Fibroblast of skin of left biceps (primary cell): Measurements from ENCODE around the gene RB1.

ENCODE experiments used
- DNase-seq, 2 experiments: peaks; one replicate each; pipeline ENCODE4 v3.0.0-alpha.2; 2013; ENCODE audit warnings: low read depth in 2 of 2

The RB1 gene

GRCh38 chr13:48303359-48304142 lies at the start of gene RB1:
RB1 (plus strand) TSS chr13:48303751; CDS start chr13:48303913, 162 bp downstream.
- peak; percentile 72 to 75 for DNase-seq

- no peak for DNase-seq
Observed at GRCh38 chr13:48253849-48254248, 49.7 kb upstream of the RB1 start.

GRCh38 chr13:48255090-48255489 lies 48.5 kb upstream of the RB1 start:
- DNase-seq = no peak

- DNase-seq = no peak
Observed at GRCh38 chr13:48255954-48256353, 47.6 kb upstream of the RB1 start.

GRCh38 chr13:48258002-48258401 lies 45.5 kb upstream of the RB1 start:
- no peak for DNase-seq

- DNase-seq = no peak
Observed at GRCh38 chr13:48258430-48258829, 45.1 kb upstream of the RB1 start.

- no peak for DNase-seq
Observed at GRCh38 chr13:48260970-48261369, 42.6 kb upstream of the RB1 start.

- DNase-seq = no peak
Observed at GRCh38 chr13:48263196-48263595, 40.4 kb upstream of the RB1 start.

- no peak for DNase-seq
Observed at GRCh38 chr13:48264058-48264457, 39.5 kb upstream of the RB1 start.

- no peak for DNase-seq
Observed at GRCh38 chr13:48265217-48265815, 38.2 kb upstream of the RB1 start.

GRCh38 chr13:48266150-48266549 lies 37.4 kb upstream of the RB1 start:
- no peak for DNase-seq

GRCh38 chr13:48266701-48267639 lies 36.6 kb upstream of the RB1 start:
- DNase-seq = no peak

- no peak for DNase-seq
Observed at GRCh38 chr13:48268019-48268418, 35.5 kb upstream of the RB1 start.

- DNase-seq = no peak
Observed at GRCh38 chr13:48273346-48273745, 30.2 kb upstream of the RB1 start.

GRCh38 chr13:48275507-48275906 lies 28.0 kb upstream of the RB1 start:
- DNase-seq = no peak

- DNase-seq = no peak
Observed at GRCh38 chr13:48278806-48279205, 24.7 kb upstream of the RB1 start.

- DNase-seq = no peak
Observed at GRCh38 chr13:48281556-48281955, 22.0 kb upstream of the RB1 start.

- DNase-seq = no peak
Observed at GRCh38 chr13:48291730-48292129, 11.8 kb upstream of the RB1 start.

- no peak for DNase-seq
Observed at GRCh38 chr13:48292650-48293049, 10.9 kb upstream of the RB1 start.

GRCh38 chr13:48294653-48295052 lies 8.9 kb upstream of the RB1 start:
- no peak for DNase-seq

- DNase-seq = no peak
Observed at GRCh38 chr13:48295271-48295670, 8.3 kb upstream of the RB1 start.

GRCh38 chr13:48296528-48296927 lies 7.0 kb upstream of the RB1 start:
- no peak for DNase-seq
